ENCODE measurements around the gene FHIP1B.

DNA sequence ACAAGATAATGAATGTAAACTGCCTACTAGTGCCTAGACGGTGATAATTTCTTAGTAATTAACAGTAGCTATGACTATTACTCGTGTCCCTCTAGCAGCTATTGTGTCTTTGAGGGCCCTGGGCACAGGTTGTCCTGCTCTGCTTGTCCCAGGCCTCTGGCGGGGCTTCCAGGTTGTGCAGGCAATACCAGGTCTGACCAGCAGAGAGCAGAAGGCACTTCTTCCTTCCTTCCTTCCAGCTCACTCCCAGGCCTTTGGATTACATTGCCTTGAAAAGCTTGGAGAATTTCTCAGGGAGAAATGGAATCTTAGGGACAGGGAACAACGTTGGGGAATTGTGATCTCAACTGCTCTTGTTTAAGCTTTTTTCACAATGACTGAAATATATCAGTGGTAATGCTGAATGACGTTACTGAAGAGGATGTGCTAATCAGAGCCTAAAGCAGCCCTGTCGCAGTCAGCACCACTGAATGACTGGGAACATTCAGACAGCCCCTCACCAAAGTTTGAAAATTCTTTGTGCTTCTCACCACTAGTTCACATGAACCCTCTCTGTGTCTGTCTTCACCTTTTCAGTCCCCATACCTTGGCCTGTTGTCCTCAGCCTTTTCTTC lies 16.8 kb upstream of the FHIP1B start:
- TF ChIP-seq, protein P1, sequence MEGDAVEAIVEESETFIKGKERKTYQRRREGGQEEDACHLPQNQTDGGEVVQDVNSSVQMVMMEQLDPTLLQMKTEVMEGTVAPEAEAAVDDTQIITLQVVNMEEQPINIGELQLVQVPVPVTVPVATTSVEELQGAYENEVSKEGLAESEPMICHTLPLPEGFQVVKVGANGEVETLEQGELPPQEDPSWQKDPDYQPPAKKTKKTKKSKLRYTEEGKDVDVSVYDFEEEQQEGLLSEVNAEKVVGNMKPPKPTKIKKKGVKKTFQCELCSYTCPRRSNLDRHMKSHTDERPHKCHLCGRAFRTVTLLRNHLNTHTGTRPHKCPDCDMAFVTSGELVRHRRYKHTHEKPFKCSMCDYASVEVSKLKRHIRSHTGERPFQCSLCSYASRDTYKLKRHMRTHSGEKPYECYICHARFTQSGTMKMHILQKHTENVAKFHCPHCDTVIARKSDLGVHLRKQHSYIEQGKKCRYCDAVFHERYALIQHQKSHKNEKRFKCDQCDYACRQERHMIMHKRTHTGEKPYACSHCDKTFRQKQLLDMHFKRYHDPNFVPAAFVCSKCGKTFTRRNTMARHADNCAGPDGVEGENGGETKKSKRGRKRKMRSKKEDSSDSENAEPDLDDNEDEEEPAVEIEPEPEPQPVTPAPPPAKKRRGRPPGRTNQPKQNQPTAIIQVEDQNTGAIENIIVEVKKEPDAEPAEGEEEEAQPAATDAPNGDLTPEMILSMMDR (IDR thresholded peaks at IDR 0.05; ENCODE audit: low read length), result peak; percentile 74
- TF ChIP-seq EZH2 (optimal IDR thresholded peaks at IDR 0.05; ENCODE audit: low read depth, low read length), result no peak
